HG02610 (cell line): ENCODE results near the gene DAGLA.

Source experiments
- ATAC-seq: cut with Tn5 transposase; IDR thresholded peaks from one replicate; pipeline ENCODE4 v1.9.1; 2021; ENCODE audit warnings: mild to moderate bottlenecking, moderate library complexity; ENCODE audit not compliant: unreplicated experiment

The DAGLA gene

GRCh38 chr11:61793083-61793828, 113.1 kb downstream of the DAGLA start:
- no peak for ATAC-seq

GRCh38 chr11:61793829-61794204, 113.6 kb downstream of the DAGLA start:
- ATAC-seq = no peak

GRCh38 chr11:61794579-61794978, 114.4 kb downstream of the DAGLA start:
- no peak for ATAC-seq

GRCh38 chr11:61795459-61795858, 115.3 kb downstream of the DAGLA start:
- ATAC-seq = no peak

- ATAC-seq = no peak
Observed at GRCh38 chr11:61795876-61796526, 115.8 kb downstream of the DAGLA start.
